A549 treated with AZD9567 at 1 μM for 4 hours (cell line): ENCODE measurements around the gene PLEKHA8. TPM values are rescaled to one million over a fixed set of nuclear protein-coding genes. Genes with fewer than 3 reads are reported as not detected.

Experiments
- total RNA-seq: library from RNA; stranded (reverse); fragments of 200-300 nt; extraction: Qiagen RNA extraction; gene quantifications from 5 replicates; pipeline ENCODE4 v1.2.3, GENCODE V29; 2022; ENCODE audit not compliant: insufficient read depth

PLEKHA8 gene, protein sequence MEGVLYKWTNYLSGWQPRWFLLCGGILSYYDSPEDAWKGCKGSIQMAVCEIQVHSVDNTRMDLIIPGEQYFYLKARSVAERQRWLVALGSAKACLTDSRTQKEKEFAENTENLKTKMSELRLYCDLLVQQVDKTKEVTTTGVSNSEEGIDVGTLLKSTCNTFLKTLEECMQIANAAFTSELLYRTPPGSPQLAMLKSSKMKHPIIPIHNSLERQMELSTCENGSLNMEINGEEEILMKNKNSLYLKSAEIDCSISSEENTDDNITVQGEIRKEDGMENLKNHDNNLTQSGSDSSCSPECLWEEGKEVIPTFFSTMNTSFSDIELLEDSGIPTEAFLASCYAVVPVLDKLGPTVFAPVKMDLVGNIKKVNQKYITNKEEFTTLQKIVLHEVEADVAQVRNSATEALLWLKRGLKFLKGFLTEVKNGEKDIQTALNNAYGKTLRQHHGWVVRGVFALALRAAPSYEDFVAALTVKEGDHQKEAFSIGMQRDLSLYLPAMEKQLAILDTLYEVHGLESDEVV
- total RNA-seq, result 3.8 to 6.0 TPM (median 5.9 TPM) in 5 replicates

DNA sequence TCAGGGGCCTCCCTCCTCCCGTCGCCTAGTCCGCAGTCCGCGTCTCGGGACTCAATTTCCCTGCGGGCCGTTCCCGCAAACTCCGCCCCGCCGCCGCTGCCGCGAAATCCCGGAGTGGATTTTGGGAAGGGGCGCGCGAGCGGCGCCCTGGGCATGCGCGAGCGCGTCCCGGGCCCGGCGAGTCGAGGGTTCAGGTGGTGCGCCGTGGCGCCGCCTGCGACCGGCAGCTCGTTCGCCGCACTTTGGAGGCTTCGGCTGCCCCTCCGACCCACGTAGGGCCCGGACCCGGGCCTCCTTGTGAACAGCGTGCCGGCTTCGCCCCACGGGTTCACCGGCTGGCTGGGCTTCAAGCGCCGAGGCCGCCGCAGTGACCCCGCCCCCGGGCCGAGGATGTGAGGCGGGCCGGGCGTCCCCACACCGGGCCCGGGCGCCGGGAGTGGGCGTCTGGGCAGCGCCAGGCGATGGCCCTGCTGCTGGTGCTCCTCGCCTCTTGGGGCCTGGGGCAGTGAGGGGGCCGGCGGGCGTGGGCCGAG lies at the start of gene PLEKHA8:
Gene PLEKHA8, plus strand, starts transcription at position 197 of the 533 bp plus-strand sequence. CDS start 351 bp downstream, outside the sequence.

GRCh38 chr7:29989257-29989995 lies 38.8 kb upstream of the PLEKHA8 start, which contains the start of gene SCRN1:
Gene SCRN1 (minus strand): TSS chr7:29989801. CDS start chr7:29969067, 20,734 bp downstream.

DNA sequence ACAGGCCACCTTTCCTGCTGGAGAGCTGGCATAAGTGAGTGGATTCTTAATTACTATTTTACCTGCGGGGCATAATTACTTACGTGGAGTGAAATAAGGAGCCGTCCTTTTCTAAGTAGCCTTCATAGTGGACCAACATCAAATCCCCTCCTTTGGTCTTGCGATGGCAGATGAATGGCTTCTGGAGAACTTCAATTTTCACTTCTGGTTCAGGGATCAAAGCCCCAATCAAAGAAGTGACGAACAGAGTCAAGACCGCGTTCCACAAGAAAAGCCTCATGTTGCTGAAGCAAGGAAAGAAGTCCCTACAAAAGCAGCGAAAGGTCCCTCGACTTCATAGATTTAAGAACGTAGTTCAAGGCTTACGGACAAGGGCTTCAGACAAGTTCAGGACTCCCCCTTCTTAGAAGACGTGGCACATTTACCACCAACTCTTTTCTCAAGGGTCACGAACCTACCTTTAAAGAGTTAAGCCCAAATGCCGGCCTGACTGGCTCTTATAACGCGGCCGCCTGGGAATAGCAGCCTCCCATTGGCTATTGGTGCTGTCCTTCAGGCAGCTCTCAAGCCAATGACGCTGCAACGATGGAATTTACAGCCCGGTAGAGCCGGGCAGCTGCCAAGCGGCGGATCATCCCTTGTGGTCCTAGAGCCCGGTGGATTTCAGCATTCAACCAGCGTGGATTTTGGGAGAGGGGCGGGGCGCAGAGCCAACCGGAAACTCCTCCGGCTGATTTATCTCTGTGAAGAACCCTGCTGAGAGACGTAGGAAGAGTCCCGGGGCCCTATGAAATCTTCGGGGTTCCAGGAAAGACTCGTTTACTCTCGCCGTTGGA lies 1.8 kb upstream of the PLEKHA8 start, which contains the start of gene FKBP14:
Gene FKBP14, minus strand, starts transcription at position 474 of the 836 bp plus-strand sequence. Its CDS starts 194 bp downstream, at position 280.

GRCh38 chr7:30134611-30135300 lies 106.5 kb downstream of the PLEKHA8 start, which contains the start of gene MTURN:
Gene MTURN (plus strand): TSS chr7:30134986. CDS start chr7:30135137, 151 bp downstream.

Other genes with a start within 250 kb of the PLEKHA8 start
- 0.44 to 0.79 TPM (median 0.52 TPM) in 5 replicates for gene WIPF3, start 221.9 kb upstream of the PLEKHA8 start, total RNA-seq
- 48.0 to 65.7 TPM (median 55.0 TPM) in 5 replicates for gene SCRN1, start 38.6 kb upstream of the PLEKHA8 start, total RNA-seq
- gene FKBP14, start 1.7 kb upstream of the PLEKHA8 start, total RNA-seq, result 6.8 to 11.0 TPM (median 8.1 TPM) in 5 replicates
- gene MTURN, start 106.6 kb downstream of the PLEKHA8 start, total RNA-seq, result 4.6 to 6.5 TPM (median 5.9 TPM) in 5 replicates